ENCODE measurements around the gene TLX2. TPM values are rescaled to one million over a fixed set of nuclear protein-coding genes. Genes with fewer than 3 reads are reported as not detected.

Gene TLX2
- total and polyA plus RNA-seq, 2 experiments from 2014 or later, result 0.16 to 0.21 TPM

- peaks cover 67% of the 10 kb centered on the region for H3K27me3 Mint-ChIP-seq (ENCODE audit: insufficient read depth, low read depth, poor library complexity)
- H3K36me3 Mint-ChIP-seq (ENCODE audit: low read depth), result peaks cover 6% of the 10 kb centered on the region; the same call in 1 of the 3 replicates
- DNase-seq (ENCODE audit: low spot score), result no peak
- Histone ChIP-seq H3K27me3 (ENCODE audit: insufficient read depth) (peaks cover 92% of the 10 kb centered on the region), H3K36me3 (ENCODE audit: insufficient read depth) (no peaks in the 10 kb centered on the region), H3F3A (replicated peaks; ENCODE audit: low read depth) (peaks cover 9% of the 10 kb centered on the region), H3K79me2 (replicated peaks; ENCODE audit: insufficient read depth) (peaks cover 5% of the 10 kb centered on the region; the same call in 1 of the 2 replicates), H3K27ac (ENCODE audit: low read depth) (no peak overlapping the region), H2AFZ (no peak overlapping the region), H3K4me1 (ENCODE audit: insufficient read depth) (peaks cover 22% of the 10 kb centered on the region), H3K9me2 (ENCODE audit: insufficient read depth) (no peaks in the 10 kb centered on the region), H4K20me1 (replicated peaks; ENCODE audit: insufficient read depth) (peaks cover 4% of the 10 kb centered on the region; the same call in 1 of the 2 replicates), H3K4me3 (peak overlapping the region; percentile 84), H3K4me2 (peak overlapping the region; percentile 87)
- H3K27ac Mint-ChIP-seq, result no peak overlapping the region
- H3K9me3 Mint-ChIP-seq, result peaks cover 3% of the 10 kb centered on the region; the same call in 1 of the 3 replicates
- no peak for ATAC-seq
- TF ChIP-seq EZH2phosphoT487 (IDR thresholded peaks at IDR 0.05; ENCODE audit: unreplicated experiment), result no peak
- no peak for TF ChIP-seq STAT1 (IDR thresholded peaks at IDR 0.05; ENCODE audit: unreplicated experiment)
- no peak for TF ChIP-seq JUNB (IDR thresholded peaks at IDR 0.05; ENCODE audit: unreplicated experiment)
- TF ChIP-seq ZNF331 (CRISPR knock-in tag; IDR thresholded peaks at IDR 0.05; ENCODE audit: low read depth), result no peak
- no peak for TF ChIP-seq CREB1 (CRISPR knock-in tag; IDR thresholded peaks at IDR 0.05; ENCODE audit: low read depth)
- no peak for TF ChIP-seq POLR2AphosphoS5 (IDR thresholded peaks at IDR 0.05; ENCODE audit: low read depth)
- TF ChIP-seq EZH2 (IDR thresholded peaks at IDR 0.05; ENCODE audit: low read depth, unreplicated experiment), result no peak
- no peak for TF ChIP-seq CTCF (conservative IDR thresholded peaks at IDR 0.05; ENCODE audit: low read depth in 2 of 2)
- TF ChIP-seq ZNF462 (CRISPR knock-in tag; IDR thresholded peaks at IDR 0.05), result no peak
- H3K4me1 Mint-ChIP-seq, result peaks cover 26% of the 10 kb centered on the region
- peak overlapping the region; percentile 82 for H3K4me3 Mint-ChIP-seq
Observed at GRCh38 chr2:74550231-74550630, 36.0 kb downstream of the TLX2 start.
